HG02885 (cell line): ENCODE data around the gene MORN4.
"Not testable (repeated sequence)": the region's sequence is repeated elsewhere in the genome, so short reads cannot be mapped to it uniquely, and the experiment has no call there.

Source experiments
- ATAC-seq: cut with Tn5 transposase; IDR thresholded peaks from one replicate; pipeline ENCODE4 v1.9.1; 2021; ENCODE audit warnings: mild to moderate bottlenecking; ENCODE audit not compliant: unreplicated experiment, poor library complexity

MORN4 gene

GRCh38 chr10:97632949-97633884 is at the start of gene MORN4:
TSS of gene MORN4 (minus strand) at chr10:97633500. CDS start at chr10:97619653, 13,847 bp downstream.
- peak; percentile 99 for ATAC-seq

GRCh38 chr10:97682042-97682441 is 48.7 kb upstream of the MORN4 start:
- ATAC-seq, result no peak

- no peak for ATAC-seq
Observed at GRCh38 chr10:97679594-97679993, 46.3 kb upstream of the MORN4 start.

GRCh38 chr10:97676770-97677581 is 43.7 kb upstream of the MORN4 start:
- ATAC-seq, result peak; percentile 74

- no peak for ATAC-seq
Observed at GRCh38 chr10:97675222-97675621, 41.9 kb upstream of the MORN4 start.

GRCh38 chr10:97673736-97674525 is 40.6 kb upstream of the MORN4 start:
- ATAC-seq, result no peak

- ATAC-seq, result no peak
Observed at GRCh38 chr10:97669571-97669970, 36.3 kb upstream of the MORN4 start.

- ATAC-seq, result no peak
Observed at GRCh38 chr10:97667463-97667862, 34.2 kb upstream of the MORN4 start.

- no peak for ATAC-seq
Observed at GRCh38 chr10:97666992-97667391, 33.7 kb upstream of the MORN4 start.

GRCh38 chr10:97664282-97664850 is 31.1 kb upstream of the MORN4 start:
- ATAC-seq, result no peak

GRCh38 chr10:97659589-97659988 is 26.3 kb upstream of the MORN4 start:
- no peak for ATAC-seq

- ATAC-seq, result no peak
Observed at GRCh38 chr10:97656777-97657176, 23.5 kb upstream of the MORN4 start.

GRCh38 chr10:97651773-97652172 is 18.5 kb upstream of the MORN4 start:
- ATAC-seq, result no peak

- no peak for ATAC-seq
Observed at GRCh38 chr10:97650726-97651125, 17.4 kb upstream of the MORN4 start.

- ATAC-seq, result not testable (repeated sequence)
Observed at GRCh38 chr10:97649405-97649750, 16.1 kb upstream of the MORN4 start.

GRCh38 chr10:97648562-97649404 is 15.5 kb upstream of the MORN4 start:
- ATAC-seq, result peak; percentile 98

GRCh38 chr10:97647556-97647955 is 14.3 kb upstream of the MORN4 start:
- no peak for ATAC-seq

- no peak for ATAC-seq
Observed at GRCh38 chr10:97644936-97645335, 11.6 kb upstream of the MORN4 start.

- ATAC-seq, result no peak
Observed at GRCh38 chr10:97643441-97643985, 10.2 kb upstream of the MORN4 start.
